Fibroblast of pulmonary artery (primary cell): ENCODE data around the gene NRG4.
"Not testable (repeated sequence)": the region's sequence is repeated elsewhere in the genome, so short reads cannot be mapped to it uniquely, and the experiment has no call there.

ENCODE experiments used
- DNase-seq: peaks from one replicate; pipeline ENCODE4 v3.0.0-alpha.2; 2010; ENCODE audit warnings: low read depth
- H3K4me3 ChIP-seq: replicated peaks from 2 replicates; pipeline ENCODE4 v1.5.1; 2011; ENCODE audit warnings: low read depth, mild to moderate bottlenecking, control low read depth, low read length, moderate library complexity
- CTCF ChIP-seq: IDR thresholded peaks from 2 replicates; pipeline ENCODE4 v1.5.1; 2011; ENCODE audit warnings: mild to moderate bottlenecking, control low read depth, low read length, inconsistent platforms; ENCODE audit errors: missing control alignments

Gene NRG4

GRCh38 chr15:76032046-76032445 is 19.8 kb upstream of the NRG4 start:
- no peak for DNase-seq
- H3K4me3 ChIP-seq, result no peak overlapping the region
- no peak for TF ChIP-seq CTCF

- no peak for TF ChIP-seq CTCF
- H3K4me3 ChIP-seq, result no peak overlapping the region
- DNase-seq, result no peak
Observed at GRCh38 chr15:76024021-76024768, 12.0 kb upstream of the NRG4 start.

GRCh38 chr15:76013470-76013869 is 1.2 kb upstream of the NRG4 start:
- DNase-seq, H3K4me3 ChIP-seq: not testable (repeated sequence)

- DNase-seq, result no peak
- no peak overlapping the region for H3K4me3 ChIP-seq
- no peak for TF ChIP-seq CTCF
Observed at GRCh38 chr15:76010613-76011012, 1.6 kb downstream of the NRG4 start.

GRCh38 chr15:76006136-76006778 is 6.0 kb downstream of the NRG4 start:
- H3K4me3 ChIP-seq, result no peak overlapping the region
- DNase-seq, result peak; percentile 48
- no peak for TF ChIP-seq CTCF

GRCh38 chr15:76003364-76003763 is 8.9 kb downstream of the NRG4 start:
- DNase-seq, result no peak
- TF ChIP-seq CTCF, result no peak
- no peak overlapping the region for H3K4me3 ChIP-seq

- TF ChIP-seq CTCF, result no peak
- DNase-seq, result no peak
- H3K4me3 ChIP-seq, result no peak overlapping the region
Observed at GRCh38 chr15:75995611-75996010, 16.6 kb downstream of the NRG4 start.
